KBM-7 (cell line): Measurements from ENCODE around the gene USP24.
"Not testable (repeated sequence)": the region's sequence is repeated elsewhere in the genome, so short reads cannot be mapped to it uniquely, and the experiment has no call there.

Experiments
- DNase-seq: peaks from one replicate; pipeline ENCODE4 v3.0.0-alpha.2; 2015
- in situ Hi-C: fragments of 300-500 bp; cut with MboI; formaldehyde crosslinking; loops from 2 replicates; pipeline ENCODE4 v1.14.3; 2020; ENCODE audit warnings: low sequenced_read_pairs, low pct_unique_long_range_greater_than_20kb, mixed read lengths

The USP24 gene

GRCh38 chr1:55233145-55233777 is 18.1 kb upstream of the USP24 start:
- in situ Hi-C loops = no loop called here
- no peak for DNase-seq

- in situ Hi-C loops = no loop called here
- DNase-seq = no peak
Measured at GRCh38 chr1:55232448-55233144, 17.4 kb upstream of the USP24 start.

DNA sequence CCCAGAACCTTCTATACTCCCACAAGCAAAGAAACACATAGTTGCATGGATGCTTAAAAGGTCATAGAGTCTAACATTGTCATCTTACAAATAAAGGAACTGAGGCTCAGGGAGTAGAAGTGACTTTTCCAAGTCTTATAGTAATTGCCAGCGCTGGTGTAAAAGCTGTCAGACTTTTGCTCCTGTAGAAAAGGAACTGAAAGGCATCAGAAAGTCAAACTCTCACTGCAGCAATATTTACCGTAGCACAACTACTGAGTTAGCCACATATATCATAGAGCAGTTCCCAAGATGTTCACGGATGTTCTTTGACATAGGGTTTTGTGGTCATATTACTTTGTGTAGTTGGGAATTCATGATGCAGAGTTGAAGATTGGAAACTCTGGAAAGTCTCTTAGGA is 16.6 kb upstream of the USP24 start:
- DNase-seq = no peak
- in situ Hi-C loops = no loop called here

DNA sequence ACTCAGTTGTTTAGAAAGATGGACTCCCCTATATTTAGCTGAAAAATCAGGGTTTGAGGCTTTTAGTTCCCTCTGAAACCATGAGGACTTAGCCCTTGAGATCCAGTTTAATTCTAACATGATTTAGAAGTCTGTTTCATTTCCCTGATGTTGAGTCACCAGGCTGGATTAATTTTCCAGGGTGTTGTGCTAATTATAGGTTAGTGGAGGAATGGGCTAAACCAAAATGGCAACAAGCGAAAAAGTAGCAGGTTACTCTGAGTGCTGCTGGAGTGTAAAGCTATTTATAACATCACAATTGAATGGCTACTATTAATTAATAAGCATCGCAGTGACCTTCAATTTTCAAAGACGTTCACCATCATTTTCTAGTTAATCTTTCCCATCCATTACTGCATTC is 15.5 kb upstream of the USP24 start:
- DNase-seq = no peak
- in situ Hi-C loops = no loop called here

DNA sequence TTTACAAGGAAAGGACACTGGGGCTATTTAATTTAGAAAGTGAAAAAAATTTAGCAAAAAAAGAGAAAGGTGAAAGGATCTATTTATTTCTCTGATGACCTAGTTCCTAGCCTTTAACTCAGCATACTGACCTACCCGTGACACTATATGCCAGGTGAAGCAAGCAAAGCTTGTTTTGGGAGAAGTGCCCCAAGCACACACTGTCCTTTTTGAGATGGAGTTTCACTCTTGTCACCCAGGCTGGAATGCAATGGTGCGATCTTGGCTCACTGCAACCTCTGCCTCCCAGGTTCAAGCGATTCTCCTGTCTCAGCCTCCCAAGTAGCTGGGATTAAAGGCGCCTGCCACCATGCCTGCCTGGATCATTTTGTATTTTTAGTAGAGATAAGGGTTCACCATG is 14.6 kb upstream of the USP24 start:
- in situ Hi-C loops = not testable (repeated sequence)

GRCh38 chr1:55225228-55225627 is 10.1 kb upstream of the USP24 start:
- in situ Hi-C loops = no loop called here
- no peak for DNase-seq

More for the DNA sequence above, 14.6 kb upstream of the USP24 start:
- DNase-seq = not testable (repeated sequence)

DNA sequence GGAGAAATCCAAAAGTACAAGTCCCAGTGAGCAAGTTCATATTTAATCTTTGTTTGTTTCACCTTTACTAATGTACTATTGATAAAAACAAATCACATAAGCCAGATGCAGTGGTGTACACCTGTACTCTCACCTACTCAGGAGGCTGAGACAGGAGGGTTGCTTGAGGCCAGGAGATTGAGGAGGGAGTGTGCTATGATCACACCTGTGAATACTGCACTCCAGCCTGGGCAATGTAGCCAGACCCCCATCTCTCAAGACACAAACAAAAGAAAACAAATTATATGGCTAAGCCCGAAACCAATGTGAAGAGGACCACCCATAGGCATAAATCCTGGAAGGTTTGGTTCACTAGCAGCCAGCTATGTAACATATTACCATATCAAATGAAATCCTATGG is 9.6 kb upstream of the USP24 start:
- DNase-seq = no peak
- in situ Hi-C loops = no loop called here

DNA sequence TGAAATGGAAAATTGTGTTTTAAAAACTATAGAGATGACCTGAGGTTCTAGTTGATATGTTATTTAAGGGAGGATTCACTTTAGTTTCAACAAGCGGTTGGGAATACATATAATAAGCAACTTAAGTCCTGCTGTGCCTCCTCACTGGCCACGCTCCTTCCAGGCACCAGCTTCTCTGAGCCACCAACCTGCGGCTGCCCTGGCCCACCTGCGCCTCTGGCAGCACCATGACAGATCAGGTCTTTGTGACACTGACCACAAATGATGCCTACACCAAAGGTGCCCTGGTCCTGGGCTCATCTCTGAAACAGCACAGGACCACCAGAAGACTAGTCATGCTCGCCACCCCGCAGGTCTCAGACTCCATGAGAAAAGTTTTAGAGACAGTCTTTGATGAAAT is 7.0 kb upstream of the USP24 start:
- DNase-seq = no peak
- in situ Hi-C loops = no loop called here

DNA sequence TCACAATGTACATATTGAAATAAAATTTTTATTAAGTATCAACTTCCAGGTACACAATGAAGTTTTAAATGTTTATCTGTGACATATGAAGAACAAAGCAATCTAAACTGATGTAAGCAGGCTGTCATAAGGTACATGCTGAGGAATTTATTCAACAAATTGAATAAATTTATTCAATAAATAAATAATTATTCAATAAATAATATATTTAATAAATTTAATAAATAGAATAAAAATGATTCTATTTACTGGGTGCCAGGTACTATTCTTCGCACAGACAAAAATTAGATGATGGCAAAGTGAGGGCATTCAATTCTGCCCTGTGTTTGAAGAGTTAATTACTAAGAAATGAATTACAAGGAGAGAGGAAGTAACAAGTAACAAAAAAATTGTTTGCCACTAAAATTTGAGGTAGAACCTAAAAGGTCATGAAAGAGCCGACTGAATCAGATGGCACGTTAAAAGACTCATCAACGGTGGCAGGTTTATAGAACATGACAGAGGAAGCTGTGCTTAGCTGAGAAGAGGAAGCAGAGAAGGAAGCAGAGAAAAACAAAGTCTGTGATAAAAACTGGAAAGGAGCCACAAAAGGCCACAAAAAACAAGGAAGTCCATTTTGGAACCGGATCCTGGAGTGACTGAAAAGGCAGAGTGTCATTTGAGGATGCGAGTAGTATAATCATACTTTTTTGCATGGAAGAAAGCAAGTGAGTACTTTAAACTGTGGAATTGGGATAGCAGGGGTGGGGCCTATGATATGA is 2.2 kb upstream of the USP24 start:
- in situ Hi-C loops = no loop called here
- DNase-seq = peak; percentile 99

DNA sequence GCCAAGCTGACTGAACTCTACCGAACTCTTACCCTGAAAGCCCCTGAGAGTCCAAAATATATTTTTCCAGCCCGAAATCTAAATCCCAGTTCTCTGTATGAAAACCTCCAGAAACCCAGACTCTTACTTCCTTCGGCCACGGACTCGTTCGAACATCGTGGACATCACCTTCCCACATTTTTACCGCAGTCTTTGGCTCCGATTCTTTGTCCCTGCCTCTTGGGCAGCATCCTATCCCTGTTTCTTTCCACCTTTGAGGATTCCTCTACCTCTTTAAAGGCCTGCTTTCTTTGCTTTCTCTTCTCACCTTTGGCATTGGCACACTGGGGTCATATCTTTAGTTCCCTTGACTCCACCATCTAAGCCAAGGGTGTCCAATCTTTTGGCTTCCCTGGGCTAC is 932 bp upstream of the USP24 start:
- in situ Hi-C loops = no loop called here
- DNase-seq = no peak

DNA sequence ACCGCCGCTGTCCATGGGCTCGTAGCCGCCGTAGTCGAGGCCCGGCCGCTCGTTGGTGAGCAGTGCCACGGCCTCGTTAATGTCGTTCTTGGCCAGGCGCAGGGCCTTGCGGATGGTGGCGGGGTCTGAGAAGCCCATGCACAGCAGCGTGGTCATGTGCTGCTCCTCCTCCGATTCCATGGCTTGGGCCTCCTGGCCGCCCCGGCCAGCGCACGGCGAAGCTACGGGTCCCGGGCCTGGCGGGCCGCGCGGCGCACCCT is 300 bp downstream of the USP24 start:
- DNase-seq = no peak
- in situ Hi-C loops = no loop called here

DNA sequence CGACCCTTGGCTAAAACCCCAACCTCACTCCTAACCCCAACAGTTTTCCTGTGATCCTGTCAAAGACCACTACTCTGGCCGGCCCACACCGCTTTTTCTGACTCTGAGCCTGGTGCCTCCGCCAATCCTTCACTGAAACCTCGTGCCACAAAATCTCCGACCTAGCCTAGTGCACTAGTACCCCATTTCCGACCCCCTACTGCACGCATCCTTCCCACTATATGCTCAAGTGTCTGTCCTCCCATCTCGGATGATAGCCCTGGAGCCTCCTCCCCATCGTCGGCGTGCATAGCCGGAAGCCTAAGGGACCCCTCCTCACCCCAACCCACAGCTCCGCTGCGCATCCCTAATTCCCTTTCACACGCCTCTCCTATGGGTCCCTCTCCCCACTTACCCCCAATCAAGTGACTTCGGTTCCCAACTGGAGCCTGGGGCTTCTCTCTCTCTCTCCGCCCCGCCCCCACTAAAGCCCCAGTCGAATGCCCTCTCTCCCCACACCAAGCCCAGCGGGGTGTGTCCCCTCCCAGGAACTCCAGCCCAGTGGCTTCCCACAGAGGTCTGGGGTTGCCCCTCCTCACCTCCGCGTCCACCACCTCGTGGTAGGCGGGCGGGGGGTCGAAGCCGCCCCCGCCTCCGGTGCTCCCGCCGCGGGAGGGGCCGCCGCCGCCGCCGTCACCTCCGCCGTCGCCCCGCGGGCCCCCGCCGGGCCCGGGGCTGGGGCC is 791 bp downstream of the USP24 start:
- in situ Hi-C loops = no loop called here
- DNase-seq = peak; percentile 52

DNA sequence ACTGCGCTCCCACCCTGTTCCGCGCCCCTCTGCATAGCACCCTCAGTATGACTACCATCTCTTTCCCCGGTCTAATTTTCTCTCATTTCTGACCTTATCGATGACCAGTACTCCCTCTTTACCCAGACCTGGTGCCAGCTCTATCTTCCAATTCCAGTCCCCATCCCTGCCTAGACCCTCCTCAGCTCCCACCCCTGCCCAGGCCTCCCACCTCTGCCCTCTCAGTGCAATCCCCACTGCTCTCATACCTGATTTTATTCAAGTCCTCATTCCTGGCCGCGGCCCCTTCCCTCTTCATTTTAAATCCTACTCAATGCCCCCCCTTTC is 1.3 kb downstream of the USP24 start:
- in situ Hi-C loops = no loop called here
- DNase-seq = peak; percentile 34

GRCh38 chr1:55213151-55213884 is 1.8 kb downstream of the USP24 start:
- in situ Hi-C loops = no loop called here
- peak; percentile 31 for DNase-seq

DNA sequence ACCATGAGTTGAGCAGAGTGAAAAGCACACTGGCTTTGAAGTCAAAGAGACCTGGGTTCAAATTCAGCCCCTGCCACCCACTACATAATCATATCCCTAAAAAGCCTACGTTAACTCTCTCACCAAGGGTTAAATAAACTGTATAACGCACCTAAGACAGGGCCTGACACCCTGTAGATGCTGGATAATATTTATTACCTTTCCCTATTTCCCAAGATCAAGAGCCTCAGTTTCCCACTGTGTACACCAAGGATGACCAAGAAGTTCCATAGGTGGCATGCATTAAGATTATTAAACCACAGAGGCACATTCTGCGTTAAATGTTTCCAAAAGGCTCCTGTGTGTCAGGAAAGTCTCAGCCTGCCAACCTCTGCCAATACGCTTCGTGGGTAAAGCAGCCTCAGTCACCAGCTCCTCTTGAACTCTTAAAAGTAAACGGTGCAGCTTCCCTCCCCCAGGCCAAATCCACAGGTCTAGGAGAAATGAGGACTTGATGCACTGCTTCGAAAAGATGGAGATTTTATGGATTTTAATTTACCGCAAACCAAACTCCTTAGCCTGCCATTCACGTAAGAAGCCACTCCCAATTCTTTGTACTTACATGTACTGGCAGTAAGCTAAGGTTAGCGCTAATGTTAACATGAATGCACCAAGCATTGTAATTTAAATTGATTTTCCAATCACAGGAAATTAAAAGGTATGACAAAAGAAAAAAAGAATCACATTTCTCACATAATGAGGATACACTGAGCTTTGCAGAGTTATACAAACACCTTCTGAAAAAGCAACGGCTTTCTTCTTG is 2.6 kb downstream of the USP24 start:
- DNase-seq = peak; percentile 60
- in situ Hi-C loops = no loop called here

GRCh38 chr1:55211863-55212262 is 3.3 kb downstream of the USP24 start:
- peak; percentile 38 for DNase-seq

DNA sequence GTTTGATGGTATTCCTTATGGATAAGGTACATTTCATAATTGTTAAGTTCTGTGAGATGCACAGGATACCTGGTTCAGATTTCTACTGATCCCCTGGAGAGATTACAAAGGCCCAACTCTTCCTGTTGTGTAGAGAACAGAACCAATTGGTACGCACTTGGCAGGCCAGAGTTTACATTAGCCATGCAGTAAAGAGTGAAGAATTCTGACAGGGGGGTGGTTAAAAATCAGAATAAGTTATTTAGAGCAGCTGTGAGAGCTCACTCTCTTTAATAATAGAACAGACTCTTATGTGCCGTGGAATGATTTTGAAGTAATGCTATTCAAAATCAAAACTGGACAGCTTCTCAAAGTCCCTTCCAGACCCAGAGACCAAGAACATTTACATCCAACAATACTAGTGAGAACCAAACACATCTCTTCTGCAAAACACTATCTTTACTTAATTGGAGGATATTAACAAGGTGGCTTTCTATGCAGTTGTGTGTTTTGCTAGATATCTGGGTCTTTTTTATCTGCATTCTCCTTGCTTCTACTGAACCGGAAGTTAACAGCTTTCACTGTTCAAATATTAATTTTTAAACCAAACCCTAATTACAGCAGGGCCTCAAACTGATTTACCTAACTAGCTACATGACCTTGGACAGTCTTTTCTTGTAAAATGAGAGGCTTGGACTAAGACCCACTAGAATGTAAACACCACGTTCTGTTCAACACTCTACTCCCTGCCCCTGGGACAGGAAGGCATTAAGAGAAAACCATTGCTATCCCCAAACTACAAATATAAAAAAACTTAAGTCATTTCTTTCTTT is 4.0 kb downstream of the USP24 start:
- in situ Hi-C loops = no loop called here
- no peak for DNase-seq

More at GRCh38 chr1:55211863-55212262, 3.3 kb downstream of the USP24 start:
- in situ Hi-C loops = no loop called here

DNA sequence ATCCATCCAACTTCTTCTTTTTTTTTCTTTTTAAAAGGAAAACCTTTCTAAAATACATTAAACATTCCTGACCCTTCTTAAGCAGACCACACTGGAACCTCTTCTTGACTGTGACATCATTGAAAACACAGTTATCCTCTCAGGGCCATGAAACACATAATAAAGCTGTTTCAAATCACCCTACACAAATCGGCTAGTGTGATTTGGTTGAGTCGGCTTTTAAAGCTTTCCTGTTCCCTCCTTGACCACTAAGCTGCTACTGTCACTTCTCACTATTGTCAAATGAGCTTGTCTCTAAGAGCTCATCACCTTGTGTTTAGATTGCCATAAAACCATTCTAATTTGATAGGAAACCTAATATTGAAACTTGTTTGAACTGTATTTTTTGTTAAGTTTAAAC is 5.9 kb downstream of the USP24 start:
- DNase-seq = peak; percentile 42
- in situ Hi-C loops = no loop called here
